H9 (cell line): ENCODE measurements around the gene SIGLEC10. TPM values are rescaled to one million over a fixed set of nuclear protein-coding genes. Genes with fewer than 3 reads are reported as not detected.

ENCODE experiments used
- DNase-seq: peaks from one replicate; pipeline ENCODE4 v3.0.0-alpha.2; 2017
- H2AFZ ChIP-seq: one replicate; pipeline ENCODE4 v1.6.1; 2013; ENCODE audit warnings: mild to moderate bottlenecking, low read length, control low read depth, moderate library complexity
- H2AK5ac ChIP-seq: 2 replicates; pipeline ENCODE4 v1.6.1; 2013; ENCODE audit warnings: low read length, control low read depth, mixed read lengths; ENCODE audit not compliant: insufficient read length
- H2BK120ac ChIP-seq: one replicate; pipeline ENCODE4 v1.6.1; 2013; ENCODE audit warnings: low read depth, mild to moderate bottlenecking, low read length, control low read depth, inconsistent platforms; ENCODE audit not compliant: poor library complexity, severe bottlenecking
- H2BK12ac ChIP-seq: 2 replicates; pipeline ENCODE4 v1.6.1; 2013; ENCODE audit warnings: low read length, control low read depth, mixed read lengths, low read depth; ENCODE audit not compliant: insufficient read length
- H2BK15ac ChIP-seq: 2 replicates; pipeline ENCODE4 v1.6.1; 2013; ENCODE audit warnings: low read depth, low read length, control low read depth
- H2BK20ac ChIP-seq: one replicate; pipeline ENCODE4 v1.6.1; 2013; ENCODE audit warnings: low read depth, mild to moderate bottlenecking, low read length, control low read depth, inconsistent platforms; ENCODE audit not compliant: poor library complexity, severe bottlenecking
- H2BK5ac ChIP-seq: 2 replicates; pipeline ENCODE4 v1.6.1; 2013; ENCODE audit warnings: low read length, control low read depth, mixed read lengths; ENCODE audit not compliant: insufficient read length
- H3K14ac ChIP-seq: 2 replicates; pipeline ENCODE4 v1.6.1; 2013; ENCODE audit warnings: low read length, control low read depth; ENCODE audit not compliant: insufficient read depth
- H3K18ac ChIP-seq: 2 replicates; pipeline ENCODE4 v1.6.1; 2013; ENCODE audit warnings: low read depth, mild to moderate bottlenecking, mixed read lengths, low read length, control low read depth; ENCODE audit not compliant: insufficient read length
- H3K23ac ChIP-seq: 2 replicates; pipeline ENCODE4 v1.6.1; 2013; ENCODE audit warnings: low read length, control low read depth, mixed read lengths, low read depth; ENCODE audit not compliant: insufficient read length
- H3K23me2 ChIP-seq: 2 replicates; pipeline ENCODE4 v1.6.1; 2013; ENCODE audit warnings: low read depth, mild to moderate bottlenecking, mixed read lengths, low read length, control low read depth; ENCODE audit not compliant: insufficient read length, poor library complexity, severe bottlenecking
- H3K27ac ChIP-seq: 2 replicates; pipeline ENCODE4 v1.5.1; 2013; ENCODE audit warnings: low read length, control low read depth, mixed read lengths, low read depth; ENCODE audit not compliant: insufficient read length
- H3K27me3 ChIP-seq: 2 replicates; pipeline ENCODE4 v1.6.1; 2013; ENCODE audit warnings: low read length, control low read depth, inconsistent platforms; ENCODE audit not compliant: insufficient read depth
- H3K4ac ChIP-seq: 2 replicates; pipeline ENCODE4 v1.6.1; 2013; ENCODE audit warnings: low read depth, mild to moderate bottlenecking, control low read depth, inconsistent platforms, low read length, moderate library complexity
- H3K4me1 ChIP-seq: 2 replicates; pipeline ENCODE4 v1.6.1; 2013; ENCODE audit warnings: low read length, control low read depth, inconsistent platforms; ENCODE audit not compliant: insufficient read depth
- H3K4me2 ChIP-seq: 2 replicates; pipeline ENCODE4 v1.6.1; 2013; ENCODE audit warnings: low read length, control low read depth, mixed read lengths; ENCODE audit not compliant: insufficient read length, insufficient read depth
- H3K56ac ChIP-seq: 2 replicates; pipeline ENCODE4 v1.6.1; 2013; ENCODE audit warnings: low read depth, mild to moderate bottlenecking, mixed read lengths, low read length, control low read depth; ENCODE audit not compliant: insufficient read length
- H3K79me1 ChIP-seq: 2 replicates; pipeline ENCODE4 v1.6.1; 2013; ENCODE audit warnings: low read depth, mild to moderate bottlenecking, moderate library complexity, low read length, control low read depth, inconsistent platforms; ENCODE audit not compliant: insufficient read depth, poor library complexity, severe bottlenecking
- H3K79me2 ChIP-seq: 2 replicates; pipeline ENCODE4 v1.6.1; 2013; ENCODE audit warnings: low read length, control low read depth, inconsistent platforms; ENCODE audit not compliant: insufficient read depth
- H3K9ac ChIP-seq: 2 replicates; pipeline ENCODE4 v1.6.1; 2013; ENCODE audit warnings: low read length, control low read depth, mixed read lengths; ENCODE audit not compliant: insufficient read length; ENCODE audit errors: extremely low read depth
- H3K9me3 ChIP-seq: one replicate; pipeline ENCODE4 v1.6.1; 2013; ENCODE audit warnings: low read depth, low read length, inconsistent platforms; ENCODE audit not compliant: control insufficient read depth
- H3T11ph ChIP-seq: one replicate; pipeline ENCODE4 v1.6.1; 2013; ENCODE audit warnings: mild to moderate bottlenecking, low read length, control low read depth, inconsistent platforms
- H4K20me1 ChIP-seq: one replicate; pipeline ENCODE4 v1.6.1; 2013; ENCODE audit not compliant: control insufficient read depth, insufficient read length, insufficient read depth
- H4K5ac ChIP-seq: 2 replicates; pipeline ENCODE4 v1.6.1; 2013; ENCODE audit warnings: low read depth, mild to moderate bottlenecking, mixed read lengths, low read length, control low read depth; ENCODE audit not compliant: insufficient read length
- H4K8ac ChIP-seq: replicated peaks from 2 replicates; pipeline ENCODE4 v1.6.1; 2013; ENCODE audit warnings: low read length, control low read depth, mixed read lengths, low read depth; ENCODE audit not compliant: insufficient read length
- H4K91ac ChIP-seq: 2 replicates; pipeline ENCODE4 v1.6.1; 2013; ENCODE audit warnings: low read depth, mild to moderate bottlenecking, moderate library complexity, mixed read lengths, low read length, control low read depth; ENCODE audit not compliant: insufficient read length
- H3K27ac Mint-ChIP-seq, 3 experiments: 2 replicates in 2 of 3; 3 replicates in 1 of 3; pipeline ENCODE4 v1.8.0; 2020 to 2021; ENCODE audit warnings: mixed read lengths in 3 of 3, mild to moderate bottlenecking in 1 of 3, moderate library complexity in 1 of 3
- H3K27me3 Mint-ChIP-seq: 2 replicates; pipeline ENCODE4 v1.8.0; 2021; ENCODE audit warnings: low read depth, mild to moderate bottlenecking, moderate library complexity, mixed read lengths
- H3K36me3 Mint-ChIP-seq, 3 experiments: 2 replicates in 2 of 3; 3 replicates in 1 of 3; pipeline ENCODE4 v1.8.0; 2020 to 2021; ENCODE audit warnings: low read depth in 3 of 3, mixed read lengths in 3 of 3; ENCODE audit not compliant: insufficient read depth in 1 of 3
- H3K4me1 Mint-ChIP-seq, 2 experiments: 2 replicates each; pipeline ENCODE4 v1.8.0; 2020; ENCODE audit warnings: mixed read lengths in 2 of 2
- H3K4me3 Mint-ChIP-seq, 2 experiments: 2 replicates in 1 of 2; 3 replicates in 1 of 2; pipeline ENCODE4 v1.8.0; 2020 to 2021; ENCODE audit warnings: mild to moderate bottlenecking in 2 of 2, mixed read lengths in 2 of 2, moderate library complexity in 1 of 2
- H3K9me3 Mint-ChIP-seq, 2 experiments: 2 replicates in 1 of 2; 3 replicates in 1 of 2; pipeline ENCODE4 v1.8.0; 2020; ENCODE audit warnings: mild to moderate bottlenecking in 2 of 2, mixed read lengths in 2 of 2, moderate library complexity in 1 of 2
- CTCF ChIP-seq: fragments of 200-600 bp; sonication (generic); conservative IDR thresholded peaks from 3 replicates; pipeline ENCODE4 v1.8.0; 2021; ENCODE audit warnings: antibody characterized with exemption, mild to moderate bottlenecking
- WGBS: extraction: QIAGEN DNeasy Blood & Tissue Kit; methylation state at CpG from one replicate; pipeline ENCODE4 v1.1.7; 2013; ENCODE audit warnings: missing lambda C conversion rate, low lambda C conversion rate, mixed read lengths; ENCODE audit not compliant: insufficient read length; ENCODE audit errors: extremely low coverage; 5-methylcytosine and 5-hydroxymethylcytosine counted together
- total RNA-seq: library from RNA; stranded (reverse); gene quantifications from 2 replicates; pipeline ENCODE4 v1.2.1, GENCODE V29; 2021

SIGLEC10 gene
- total RNA-seq, 1 experiment from 2014 or later = not detected

- no peak overlapping the region for H2BK12ac ChIP-seq
- no peak overlapping the region for H2AFZ ChIP-seq
- H3T11ph ChIP-seq = no peak overlapping the region
- peaks cover 14 to 17% of the 10 kb centered on the region in 2 experiments for H3K4me1 Mint-ChIP-seq
- no peak overlapping the region for H3K9ac ChIP-seq
- H3K4me1 ChIP-seq = no peaks in the 10 kb centered on the region; the same call in 1 of the 2 replicates
- H2BK15ac ChIP-seq = no peak overlapping the region
- H2BK20ac ChIP-seq = no peak overlapping the region
- H3K27me3 ChIP-seq = no peaks in the 10 kb centered on the region
- H4K91ac ChIP-seq = no peak overlapping the region
- H3K9me3 ChIP-seq = no peaks in the 10 kb centered on the region
- no peak for DNase-seq
- no peak overlapping the region for H4K8ac ChIP-seq
- peaks cover 21% of the 10 kb centered on the region for H3K27me3 Mint-ChIP-seq
- H3K27ac ChIP-seq = no peak overlapping the region
- H3K4me2 ChIP-seq = no peak overlapping the region
- no peak overlapping the region for H3K4me3 Mint-ChIP-seq
- H3K4ac ChIP-seq = no peak overlapping the region
- H4K20me1 ChIP-seq = no peaks in the 10 kb centered on the region
- no peak overlapping the region for H3K14ac ChIP-seq
- TF ChIP-seq CTCF = no peak
- H2AK5ac ChIP-seq = no peak overlapping the region
- no peaks in the 10 kb centered on the region for H3K79me2 ChIP-seq
- H3K18ac ChIP-seq = no peak overlapping the region
- H3K79me1 ChIP-seq = no peaks in the 10 kb centered on the region
- H3K27ac Mint-ChIP-seq = no peak overlapping the region
- WGBS = no CpG with 5 or more reads among the region's 8 CpGs
- no peak overlapping the region for H2BK5ac ChIP-seq
- H3K56ac ChIP-seq = no peak overlapping the region
- H3K23me2 ChIP-seq = peaks cover 15% of the 10 kb centered on the region
- H4K5ac ChIP-seq = no peak overlapping the region
- no peaks in the 10 kb centered on the region; a peak in 1 of 7 replicates for H3K36me3 Mint-ChIP-seq
- H3K9me3 Mint-ChIP-seq = no peaks in the 10 kb centered on the region
- H3K23ac ChIP-seq = no peak overlapping the region
- H2BK120ac ChIP-seq = no peak overlapping the region
Observed at GRCh38 chr19:51371186-51371690, 46.2 kb downstream of the SIGLEC10 start.
